Urinary bladder (tissue), 4 donors: ENCODE data around the gene EFS. TPM values are rescaled to one million over a fixed set of nuclear protein-coding genes. Genes with fewer than 3 reads are reported as not detected.

Experiments
- DNase-seq: peaks from one replicate; pipeline ENCODE4 v3.0.0-alpha.2; 2015; ENCODE audit errors: extremely low spot score
- H3K27ac ChIP-seq: one replicate; pipeline ENCODE4 v1.5.1; 2013; ENCODE audit warnings: low read depth, mild to moderate bottlenecking, moderate library complexity
- H3K36me3 ChIP-seq: one replicate; pipeline ENCODE4 v1.6.1; 2013; ENCODE audit warnings: mild to moderate bottlenecking, moderate library complexity; ENCODE audit not compliant: insufficient read depth
- H3K4me1 ChIP-seq: one replicate; pipeline ENCODE4 v1.6.1; 2013; ENCODE audit warnings: mild to moderate bottlenecking, moderate library complexity; ENCODE audit not compliant: insufficient read depth
- H3K4me3 ChIP-seq: one replicate; pipeline ENCODE4 v1.5.1; 2013; ENCODE audit warnings: low read depth, low read length
- WGBS: extraction: QIAGEN DNeasy Blood & Tissue Kit; methylation state at CpG from one replicate; pipeline ENCODE4 v1.1.7; 2013; 5-methylcytosine and 5-hydroxymethylcytosine counted together
- polyA plus RNA-seq: library from polyadenylated mRNA; stranded (reverse); fragments of 200-250 nt; gene quantifications from one replicate; pipeline ENCODE4 v1.2.3, GENCODE V29; 2013
- total RNA-seq: library from RNA; depleted of rRNA; stranded (reverse); fragments of >200 nt; gene quantifications from one replicate; pipeline ENCODE4 v1.2.3, GENCODE V29; 2014
- donor health status: healthy with polysubstance abuse.
- donor health status: healthy.

EFS gene
- total and polyA plus RNA-seq, 2 donors = 15.0 to 28.7 TPM

DNA sequence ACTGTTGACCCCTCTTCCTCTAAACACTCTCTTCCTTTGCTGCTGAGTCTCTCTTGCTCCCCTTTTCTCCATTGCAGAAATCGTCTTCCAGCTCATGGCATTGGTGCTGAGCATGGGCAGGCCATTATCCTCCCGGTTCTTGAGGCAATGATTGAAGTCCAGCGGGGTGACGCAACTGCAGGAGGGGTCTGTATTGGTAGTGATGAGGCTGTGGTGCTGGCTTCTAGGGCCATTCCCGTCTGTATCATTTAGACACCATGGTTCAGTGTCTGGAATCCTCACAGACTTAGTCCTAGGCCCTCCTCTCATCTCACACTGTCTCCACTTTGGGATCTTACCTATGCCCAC is 11.6 kb downstream of the EFS start:
- Histone ChIP-seq H3K4me3 (no peak overlapping the region), H3K27ac (no peak overlapping the region), H3K4me1 (peaks cover 2% of the 10 kb centered on the region), H3K36me3 (no peaks in the 10 kb centered on the region)
- no peak for DNase-seq
- 71% methylated on average over 5 of the region's 5 CpGs for WGBS

DNA sequence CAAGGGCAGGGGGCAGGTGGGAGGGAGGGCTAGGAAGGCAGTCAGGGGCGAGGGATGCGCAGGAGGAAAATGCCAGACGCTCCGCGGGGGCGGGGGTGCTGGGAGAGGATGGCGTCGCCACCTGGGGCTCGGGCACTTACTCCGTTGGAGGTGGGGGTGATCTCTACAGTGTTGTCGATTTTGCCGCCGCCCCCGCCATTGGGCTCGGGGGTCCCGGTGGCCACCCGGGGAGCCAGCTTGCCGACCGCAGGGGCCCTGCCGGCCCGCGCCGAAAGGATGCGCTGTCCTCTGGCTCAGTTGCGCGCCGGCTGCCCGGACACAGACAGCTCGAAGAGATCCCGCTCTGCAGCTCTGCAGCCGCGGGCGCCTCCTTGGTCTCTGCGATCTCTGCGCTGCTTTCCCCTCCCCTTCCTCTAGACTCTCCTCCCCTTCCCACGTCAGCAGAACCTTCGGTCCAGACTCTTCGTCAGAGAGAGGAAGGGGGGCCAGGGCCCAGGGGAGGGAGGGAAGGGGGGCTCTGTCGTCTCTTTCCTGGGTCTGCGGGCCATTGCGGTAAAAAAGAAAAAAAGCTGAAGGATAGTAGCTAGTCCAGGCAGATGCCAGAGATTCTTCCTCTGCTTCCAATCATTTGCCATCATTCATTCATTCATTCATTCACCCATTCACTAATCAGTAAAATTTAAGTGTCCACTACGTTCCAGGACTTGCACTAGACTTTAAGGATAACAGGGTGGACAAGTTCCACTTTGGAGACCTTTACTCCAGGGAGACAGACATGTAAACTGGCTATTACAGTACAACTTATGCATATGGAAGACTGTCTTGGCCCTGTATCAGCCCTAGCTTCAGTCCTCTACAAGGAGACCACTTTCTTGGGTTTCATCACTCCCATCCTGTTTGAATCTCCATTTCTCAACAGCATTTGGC is 12.2 kb downstream of the EFS start, which contains the start of gene SLC22A17:
TSS of gene SLC22A17 (minus strand) at position 382 of the 927 bp plus-strand sequence.
- no peak within 1 kb of the TSS for H3K27ac ChIP-seq
- peak within 1 kb of the TSS; percentile 65 for H3K4me3 ChIP-seq
- DNase-seq = peak; percentile 90
- WGBS = under 1% methylated on average over 42 of the region's 42 CpGs
- no peaks in the 10 kb centered on the region for H3K36me3 ChIP-seq
- H3K4me1 ChIP-seq = peaks cover 2% of the 10 kb centered on the region

DNA sequence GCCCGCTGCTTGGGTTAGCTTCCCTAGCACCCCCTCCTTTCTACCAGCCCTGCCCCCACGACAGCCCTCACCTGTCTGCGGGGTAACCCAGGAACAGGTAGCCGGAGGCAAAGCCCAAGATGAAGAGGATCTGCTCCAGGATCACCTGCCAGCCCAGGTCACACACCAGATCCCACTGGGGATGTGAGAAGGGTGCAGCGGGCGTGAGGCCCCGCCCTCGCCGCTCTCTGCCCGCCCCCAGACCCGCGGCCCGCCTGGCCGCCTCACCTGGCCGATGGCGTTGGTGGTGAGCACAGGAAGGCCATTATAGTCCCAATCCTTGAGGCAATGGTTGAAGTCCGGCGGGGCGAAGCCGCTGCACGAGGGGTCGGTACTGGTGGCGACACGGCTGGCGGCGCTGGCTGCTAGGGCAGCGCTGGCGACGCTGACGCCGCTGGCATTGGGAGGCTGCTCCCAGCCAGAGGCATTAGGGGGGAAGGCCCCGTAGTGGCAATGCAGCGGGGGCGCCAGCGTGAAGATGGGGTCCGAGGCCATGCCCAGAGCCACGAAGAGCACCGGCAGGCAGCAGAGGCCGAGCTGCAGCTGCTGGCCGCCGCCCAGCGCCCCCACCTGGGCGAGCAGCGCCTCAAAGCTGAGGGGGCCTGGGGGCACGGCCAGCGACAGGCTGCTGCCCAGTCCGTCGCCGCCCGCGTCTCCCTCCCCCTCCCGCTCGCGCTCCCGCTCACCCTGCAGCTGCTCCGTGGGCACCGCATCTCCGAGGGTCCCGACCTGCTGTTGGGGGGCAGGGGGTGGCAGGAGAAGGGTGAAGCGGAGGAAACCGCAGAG is 13.1 kb downstream of the EFS start:
- Histone ChIP-seq H3K4me3 (peak overlapping the region; percentile 65), H3K27ac (no peak overlapping the region), H3K4me1 (peaks cover 2% of the 10 kb centered on the region), H3K36me3 (no peaks in the 10 kb centered on the region)
- WGBS = 7% methylated on average over 61 of the region's 61 CpGs
- no peak for DNase-seq

DNA sequence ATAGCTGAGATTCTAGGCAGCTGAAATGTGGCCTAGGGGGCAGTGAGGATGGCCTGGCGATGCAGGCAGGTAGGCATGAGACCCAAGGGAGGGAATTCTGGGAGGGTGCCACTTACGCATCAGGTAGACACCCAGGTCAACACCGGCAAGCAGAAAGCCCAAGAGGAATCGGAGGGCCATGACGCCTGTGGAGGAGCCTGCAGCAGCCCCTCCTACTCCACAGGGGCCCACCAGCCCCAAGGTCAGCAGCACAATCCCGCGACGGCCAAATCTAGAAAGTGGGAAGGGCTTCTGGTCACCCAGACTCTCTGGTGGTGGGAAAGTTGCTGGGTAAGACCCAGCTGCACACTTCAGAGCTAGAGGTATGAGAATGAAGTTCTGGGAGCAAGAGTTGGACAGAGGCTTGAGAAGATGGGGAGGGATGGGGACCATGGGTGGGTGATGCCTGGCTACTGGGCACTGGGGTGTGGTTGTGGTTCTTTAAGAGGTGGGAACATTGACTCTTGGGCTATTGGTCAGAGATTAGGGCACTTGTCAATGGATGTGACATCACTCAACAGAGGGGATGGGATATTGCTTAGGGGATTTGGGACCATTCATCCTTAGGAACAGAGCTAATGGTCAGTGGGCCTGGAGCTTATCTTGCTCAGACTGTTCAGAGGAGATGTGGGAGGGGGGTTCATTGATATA is 15.7 kb downstream of the EFS start:
- Histone ChIP-seq H3K4me3 (no peak overlapping the region), H3K4me1 (peaks cover 2% of the 10 kb centered on the region), H3K36me3 (no peaks in the 10 kb centered on the region), H3K27ac (no peak overlapping the region)
- DNase-seq = no peak
- WGBS = 91% methylated on average over 8 of the region's 8 CpGs

DNA sequence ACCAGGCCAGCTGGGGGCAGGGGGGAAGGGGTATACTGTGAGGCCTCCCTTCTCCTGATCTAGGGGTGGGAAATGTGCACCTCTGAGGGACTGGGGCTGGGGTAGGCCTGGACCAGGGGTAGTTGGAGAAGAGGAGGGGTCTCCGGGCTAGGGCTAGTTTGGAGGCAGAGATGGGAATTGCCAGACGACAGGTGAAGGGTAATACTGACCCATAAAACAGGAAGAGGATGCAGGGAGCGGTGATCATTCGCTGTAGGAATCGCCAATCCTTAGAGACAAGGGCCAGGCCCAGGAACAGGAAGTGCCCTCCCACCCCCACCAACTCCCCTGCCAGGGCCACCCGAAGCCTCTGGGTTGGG is 16.7 kb downstream of the EFS start:
- Histone ChIP-seq H3K27ac (no peak overlapping the region), H3K4me1 (peaks cover 2% of the 10 kb centered on the region), H3K36me3 (no peaks in the 10 kb centered on the region), H3K4me3 (no peak overlapping the region)
- WGBS = 87% methylated on average over 6 of the region's 6 CpGs
- DNase-seq = no peak

DNA sequence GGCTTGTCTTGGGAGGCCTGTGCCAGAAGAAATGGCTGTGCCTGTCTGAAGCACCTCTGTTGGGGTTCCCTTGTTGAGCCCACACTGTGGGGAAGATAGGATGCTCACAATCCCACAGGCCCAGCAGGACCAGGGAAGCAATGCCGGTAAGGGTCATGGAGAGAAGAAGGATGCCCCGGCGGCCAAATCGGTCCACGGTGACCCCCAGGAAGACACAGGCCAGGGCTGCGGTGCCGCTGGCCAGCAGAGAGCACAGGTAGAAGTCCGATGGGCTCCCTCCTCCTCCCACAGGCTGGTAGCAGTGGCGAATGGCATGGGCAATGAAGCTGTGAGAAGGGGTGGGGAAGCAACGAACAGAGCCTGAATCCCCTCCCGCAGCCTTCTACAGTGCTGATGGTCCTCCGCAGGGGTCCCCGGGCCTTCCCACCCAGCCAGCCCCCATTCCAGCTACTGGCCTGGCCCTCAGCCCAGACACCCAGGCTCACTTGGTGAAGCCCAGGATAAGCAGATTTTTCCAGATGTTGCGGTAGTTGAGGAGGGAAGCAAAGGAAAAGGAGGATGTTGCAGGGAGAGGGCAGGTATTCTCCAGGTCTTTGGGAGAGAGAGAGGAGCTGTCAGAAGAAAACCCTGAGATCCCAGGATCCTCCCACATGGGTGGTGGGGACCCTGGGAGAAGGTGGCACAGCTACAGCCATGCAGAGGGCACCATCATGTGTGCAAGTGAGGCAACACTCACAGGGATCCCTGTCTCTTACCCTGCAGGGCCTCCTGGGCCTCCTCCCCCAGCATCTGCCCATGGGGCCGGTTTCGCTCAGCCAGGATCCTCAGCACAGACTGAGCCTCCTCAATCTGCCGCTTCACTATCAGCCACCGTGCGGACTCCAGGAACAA is 17.3 kb downstream of the EFS start:
- DNase-seq = no peak
- Histone ChIP-seq H3K27ac (no peak overlapping the region), H3K4me1 (peaks cover 2% of the 10 kb centered on the region), H3K4me3 (no peak overlapping the region), H3K36me3 (no peaks in the 10 kb centered on the region)
- WGBS = 92% methylated on average over 19 of the region's 19 CpGs

DNA sequence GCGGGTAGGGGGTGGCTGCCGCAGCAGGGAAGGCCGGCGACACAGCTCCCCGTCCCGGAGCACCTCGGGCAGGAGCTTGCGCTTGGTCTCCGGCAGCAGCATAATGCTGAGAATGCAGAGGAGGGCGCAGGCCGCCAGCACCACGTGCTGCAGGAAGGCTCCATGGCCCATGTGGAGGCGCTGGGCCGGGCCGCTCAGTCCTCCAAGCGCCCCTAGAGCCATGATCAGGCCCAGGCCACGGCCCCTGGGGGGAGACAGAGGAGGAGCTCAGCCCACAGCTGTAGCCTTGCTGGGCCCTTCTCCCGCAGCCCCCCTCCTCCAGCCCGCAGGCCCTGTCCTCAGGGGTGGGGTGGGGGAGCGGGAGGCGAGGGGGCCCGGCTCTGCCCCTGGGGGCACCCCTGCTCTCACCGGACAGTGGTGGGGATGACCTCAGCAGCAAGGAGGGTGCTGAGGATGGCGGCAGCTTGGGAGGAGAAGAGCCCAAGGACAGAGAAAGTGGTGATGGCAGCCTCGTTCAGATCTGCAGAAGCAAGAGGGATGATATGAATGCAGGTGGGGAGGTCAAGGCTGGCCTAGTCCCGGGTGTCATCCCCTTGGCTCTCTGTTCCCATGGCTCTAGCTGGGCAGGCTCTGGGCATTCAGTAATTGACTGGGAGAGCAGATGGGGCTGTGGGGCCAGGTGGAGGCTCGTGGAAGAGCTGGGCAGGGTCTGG is 18.1 kb downstream of the EFS start:
- Histone ChIP-seq H3K4me1 (peaks cover 2% of the 10 kb centered on the region), H3K27ac (no peak overlapping the region), H3K36me3 (no peaks in the 10 kb centered on the region), H3K4me3 (no peak overlapping the region)
- WGBS = 84% methylated on average over 27 of the region's 27 CpGs
- DNase-seq = no peak

DNA sequence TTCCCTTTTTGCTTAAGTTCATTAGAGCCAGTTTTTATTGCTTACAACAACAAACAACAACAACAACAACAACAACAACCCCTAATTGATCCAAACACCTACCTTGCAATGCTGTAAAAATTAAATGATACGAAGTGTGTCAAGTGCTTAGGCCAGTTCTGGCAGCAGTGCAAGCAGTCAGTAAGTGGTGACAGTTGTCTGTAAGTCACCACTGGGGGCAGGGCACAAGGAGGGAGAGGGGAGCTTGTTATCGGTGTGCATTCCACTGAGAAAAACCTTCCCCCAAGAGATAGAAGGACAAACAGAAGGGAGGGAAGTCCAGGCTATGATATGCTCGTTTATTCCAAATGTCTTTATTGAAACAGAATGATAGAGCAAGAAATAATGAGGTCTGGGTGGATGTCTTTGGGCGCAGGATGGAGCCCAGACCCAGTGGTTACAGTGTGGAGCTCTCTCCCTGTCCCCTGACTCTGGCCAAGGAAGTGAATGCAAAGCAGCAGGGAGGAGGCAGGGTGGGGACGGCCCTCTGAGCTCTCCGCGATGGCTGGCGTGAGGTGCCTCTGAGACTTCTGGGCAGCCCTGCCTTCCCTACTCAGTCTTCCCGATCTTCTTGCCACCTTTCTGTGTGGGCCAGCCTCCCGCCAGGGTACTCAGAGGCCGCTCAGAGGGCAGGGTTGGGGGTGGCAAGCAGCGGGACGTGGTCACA is 18.8 kb downstream of the EFS start:
- Histone ChIP-seq H3K4me1 (no peaks in the 10 kb centered on the region), H3K4me3 (no peak overlapping the region), H3K36me3 (no peaks in the 10 kb centered on the region), H3K27ac (no peak overlapping the region)
- no peak for DNase-seq
- 77% methylated on average over 13 of the region's 13 CpGs for WGBS

DNA sequence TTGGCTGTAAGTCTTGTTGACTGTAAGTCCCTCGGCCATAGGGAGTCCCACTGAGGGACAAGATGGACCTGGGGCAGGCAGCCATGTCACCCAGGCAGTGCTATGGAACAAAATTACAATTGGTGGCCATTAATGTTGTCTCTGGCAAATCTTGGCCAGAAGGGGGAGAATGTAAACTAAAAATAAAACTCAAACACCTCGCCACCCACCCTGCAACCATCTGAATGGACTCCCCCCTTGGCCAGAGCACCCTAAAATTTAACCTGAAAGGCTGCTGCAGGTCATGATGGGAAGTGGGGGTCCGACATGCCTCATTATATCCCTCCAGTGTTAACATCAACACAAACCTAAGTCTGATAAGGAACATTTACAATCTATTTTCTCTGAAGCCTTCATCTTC is 20.5 kb downstream of the EFS start:
- 48% methylated on average over 3 of the region's 3 CpGs for WGBS
- Histone ChIP-seq H3K27ac (no peak overlapping the region), H3K4me1 (no peaks in the 10 kb centered on the region), H3K4me3 (no peak overlapping the region), H3K36me3 (no peaks in the 10 kb centered on the region)
- DNase-seq = no peak

DNA sequence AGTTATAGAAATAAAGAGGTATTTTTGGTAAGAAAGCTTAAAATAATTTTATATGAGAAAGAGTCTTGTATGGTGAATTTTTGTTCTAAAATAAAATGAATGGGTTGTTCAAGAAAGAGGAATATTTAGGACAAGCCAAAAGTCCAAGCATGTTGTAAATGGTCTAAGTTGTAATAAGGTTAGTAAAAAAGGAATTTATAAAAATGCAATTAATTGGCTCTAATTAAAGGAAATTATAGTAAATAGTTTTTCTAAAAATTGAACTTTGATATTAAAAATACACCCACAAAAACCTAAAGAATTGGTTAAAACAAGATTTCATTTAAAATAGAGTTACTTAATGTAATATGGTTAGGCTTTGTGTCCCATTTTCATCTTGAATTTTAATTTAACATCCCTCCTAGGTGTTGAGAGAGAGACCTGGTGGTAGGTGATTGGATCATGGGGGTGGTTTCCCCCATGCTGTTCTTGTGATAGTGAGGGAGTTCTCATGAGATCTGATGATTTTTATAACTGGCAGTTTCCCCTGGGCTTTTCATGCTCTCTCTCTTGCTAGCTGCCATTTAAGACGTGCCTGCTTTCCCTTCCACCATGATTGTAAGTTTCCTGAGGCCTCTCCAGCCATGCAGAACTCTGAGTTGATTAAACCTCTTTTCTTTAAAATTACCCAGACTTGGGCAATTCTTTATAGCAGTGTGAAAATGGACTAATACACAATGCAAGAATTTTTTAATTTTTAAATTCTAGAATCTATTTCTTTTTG is 25.3 kb downstream of the EFS start:
- Histone ChIP-seq H3K4me3 (no peak overlapping the region), H3K4me1 (no peaks in the 10 kb centered on the region), H3K27ac (no peak overlapping the region), H3K36me3 (no peaks in the 10 kb centered on the region)
- WGBS = 90% methylated on average over 1 of the region's 1 CpG
- no peak for DNase-seq

DNA sequence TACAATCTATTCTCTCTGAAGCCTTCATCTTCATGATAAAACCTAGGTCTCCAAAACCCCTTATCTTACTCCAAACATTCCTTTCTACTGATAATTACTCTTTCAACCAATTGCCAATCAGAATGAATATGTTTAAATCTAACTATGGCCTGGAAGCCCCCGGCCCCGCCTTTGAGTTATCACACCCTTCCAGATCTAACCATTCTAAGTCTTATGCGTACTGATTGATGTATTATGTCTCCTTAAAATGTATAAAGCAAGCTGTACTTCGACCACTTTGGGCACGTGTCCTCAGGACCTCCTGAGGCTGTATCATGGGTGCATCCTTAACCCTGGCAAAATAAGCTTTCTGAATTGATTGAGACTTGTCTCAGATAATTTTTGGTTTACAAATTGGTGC is 29.3 kb downstream of the EFS start:
- no peak for DNase-seq
- Histone ChIP-seq H3K36me3 (no peaks in the 10 kb centered on the region), H3K4me1 (no peaks in the 10 kb centered on the region), H3K27ac (no peak overlapping the region), H3K4me3 (no peak overlapping the region)
- WGBS = 87% methylated on average over 5 of the region's 5 CpGs
